DND-41 (cell line): ENCODE results near the gene GSG1L.

Experiments
- CTCF ChIP-seq: IDR thresholded peaks from 2 replicates; pipeline ENCODE4 v1.5.1; 2012; ENCODE audit warnings: borderline replicate concordance, low read length, moderate library complexity, mild to moderate bottlenecking; ENCODE audit not compliant: poor library complexity, severe bottlenecking; ENCODE audit errors: extremely low read depth
- EZH2 ChIP-seq: IDR thresholded peaks from 3 replicates; pipeline ENCODE4 v1.6.1; 2012; ENCODE audit warnings: borderline replicate concordance, low read depth, mild to moderate bottlenecking, moderate library complexity, low read length, inconsistent platforms; ENCODE audit not compliant: severe bottlenecking

- no peak for TF ChIP-seq CTCF
- TF ChIP-seq EZH2, result no peak
Measured at GRCh38 chr16:27959914-27960313, 103.6 kb downstream of the GSG1L start.
